ENCODE data around the gene PIP5K1C.
A peak's percentile ranks its signal among the peaks of the same experiment; 100 is the strongest.
"Not testable (repeated sequence)": the region's sequence is repeated elsewhere in the genome, so short reads cannot be mapped to it uniquely, and the experiment has no call there.

PIP5K1C gene

DNA sequence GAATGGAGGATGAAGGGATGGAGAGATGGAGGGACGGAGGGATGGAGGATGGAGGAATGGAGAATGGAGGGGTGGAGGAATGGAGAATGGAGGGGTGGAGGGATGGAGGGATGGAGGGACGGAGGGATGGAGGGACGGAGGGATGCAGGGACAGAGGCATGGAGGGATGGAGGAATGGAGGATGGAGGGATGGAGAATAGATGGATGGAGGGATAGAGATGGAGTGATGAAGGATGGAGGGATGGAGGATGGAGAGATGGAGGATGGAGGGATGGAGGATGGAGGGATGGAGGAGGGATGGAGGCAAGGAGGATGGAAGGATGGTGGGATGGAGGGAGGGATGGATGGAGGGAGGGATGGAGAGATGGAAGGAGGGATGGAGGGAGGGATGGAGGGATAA lies 22.1 kb downstream of the PIP5K1C start:
- DNase-seq (ENCODE audit: low read depth in 1 of 2, low spot score in 1 of 2) = no peak

GRCh38 chr19:3674784-3675543 lies 25.3 kb downstream of the PIP5K1C start:
- no peak for DNase-seq (ENCODE audit: low read depth in 1 of 2, low spot score in 1 of 2)

- no peak for DNase-seq (ENCODE audit: low read depth in 1 of 2, low spot score in 1 of 2)
Measured at GRCh38 chr19:3673506-3674439, 26.5 kb downstream of the PIP5K1C start.

GRCh38 chr19:3672993-3673392 lies 27.3 kb downstream of the PIP5K1C start:
- DNase-seq (ENCODE audit: low read depth in 1 of 2, low spot score in 1 of 2) = no peak

DNA sequence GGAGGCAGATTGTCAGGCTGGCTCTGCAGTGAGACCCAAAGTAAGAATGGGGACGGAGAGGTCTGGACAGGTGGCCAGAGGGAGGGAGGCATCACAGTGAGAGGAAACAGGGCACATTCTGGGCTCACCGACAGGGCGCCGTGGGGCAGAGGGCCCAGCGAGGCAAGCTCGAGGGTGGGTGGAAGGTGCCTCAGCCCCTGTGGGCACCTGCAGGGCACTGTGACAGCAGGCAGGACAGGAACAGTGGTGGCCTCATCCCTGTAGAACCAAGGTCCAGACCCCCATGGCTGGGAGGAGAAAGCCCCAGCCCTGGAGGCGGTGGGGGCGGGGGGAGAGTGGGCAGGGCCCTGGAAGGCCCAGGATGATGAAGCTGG lies 27.7 kb downstream of the PIP5K1C start:
- DNase-seq (ENCODE audit: low read depth in 1 of 2, low spot score in 1 of 2) = no peak

DNA sequence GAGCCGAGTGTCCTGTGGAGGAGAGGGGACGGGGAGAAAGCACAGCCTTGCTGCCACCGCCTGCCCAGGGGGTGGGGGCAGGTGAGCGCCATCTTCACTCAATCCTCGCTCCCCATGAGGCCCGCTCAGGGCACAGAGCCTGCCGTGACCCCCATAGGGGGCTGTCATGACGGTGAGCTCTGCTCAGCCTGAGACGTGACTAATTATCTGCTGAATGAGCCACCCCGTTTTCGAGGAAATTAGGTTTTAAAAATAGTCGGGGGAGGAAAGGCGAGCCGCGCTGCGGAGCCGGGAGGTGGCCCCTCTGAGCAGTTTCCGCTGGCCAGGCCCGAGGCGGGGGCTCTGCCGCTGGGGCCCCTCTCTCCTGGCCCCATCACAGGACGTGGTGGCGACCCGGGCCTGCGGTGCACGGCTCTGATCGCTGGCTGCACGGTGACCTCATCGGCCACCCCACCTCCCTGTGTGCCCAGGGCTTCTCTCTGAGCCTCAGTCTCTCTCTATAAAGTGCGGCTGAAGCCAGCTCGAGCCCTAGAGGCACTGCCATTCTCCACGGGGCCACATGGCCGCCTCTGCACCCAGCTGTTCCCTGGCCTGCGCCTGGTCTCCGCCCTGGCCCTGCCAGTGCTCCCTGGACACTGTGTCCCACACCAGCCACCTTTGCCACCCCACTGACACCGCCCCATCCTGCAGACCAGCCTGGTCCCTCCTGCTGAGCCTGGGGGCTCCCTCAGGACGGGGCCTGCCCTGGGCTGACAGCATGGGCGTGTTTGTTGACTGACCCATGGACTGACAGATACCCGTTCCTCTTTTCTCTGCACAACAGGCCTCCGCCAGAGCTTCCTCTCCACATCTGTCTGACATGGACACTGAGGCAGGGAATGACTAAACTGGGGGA lies 28.3 kb downstream of the PIP5K1C start:
- DNase-seq (ENCODE audit: low read depth in 1 of 2, low spot score in 1 of 2) = no peak

- peak in 1 of 2 donors; percentile 21 for DNase-seq (ENCODE audit: low read depth in 1 of 2, low spot score in 1 of 2)
Measured at GRCh38 chr19:3670796-3671679, 29.2 kb downstream of the PIP5K1C start.

DNA sequence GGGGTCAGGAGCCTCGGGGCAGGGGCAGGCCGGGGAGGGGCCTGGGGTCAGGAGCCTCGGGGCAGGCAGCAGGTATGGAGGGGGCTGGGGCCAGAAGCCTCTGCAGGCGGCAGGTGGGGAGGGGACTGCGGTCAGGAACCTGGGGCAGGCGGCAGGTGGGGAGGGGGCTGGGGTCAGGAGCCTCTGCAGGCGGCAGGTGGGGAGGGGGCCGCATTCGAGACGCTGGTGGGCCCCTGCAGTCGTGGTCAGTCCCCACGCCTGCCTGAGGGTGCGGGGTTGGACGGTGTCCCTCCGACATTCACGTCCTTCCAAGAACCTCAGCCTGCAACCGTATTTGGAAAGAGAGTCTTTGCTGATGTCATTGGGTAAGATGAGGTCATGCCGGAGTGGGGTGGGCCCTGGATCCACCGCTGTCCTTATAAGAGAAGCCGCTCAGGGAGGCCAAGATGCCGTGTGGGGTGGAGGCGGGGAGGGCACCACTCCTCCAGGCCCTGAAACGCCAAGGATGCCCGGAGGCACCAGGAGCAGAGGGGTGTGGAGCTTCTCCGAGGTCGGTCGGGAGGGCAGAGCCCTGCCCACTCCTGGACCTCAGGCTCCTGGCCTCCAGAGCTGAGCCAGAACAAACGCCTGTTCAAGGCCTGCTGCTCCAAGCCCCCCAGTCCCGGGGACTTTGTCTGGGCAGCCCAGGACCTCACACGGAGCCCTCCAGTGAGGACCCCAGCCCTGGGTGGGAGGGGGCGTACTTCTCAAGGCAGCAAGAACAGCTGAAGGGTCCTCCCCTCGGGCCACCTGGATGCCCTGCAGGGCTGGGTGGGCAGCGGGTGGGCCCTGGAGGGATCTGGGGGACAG lies 30.1 kb downstream of the PIP5K1C start:
- no peak for DNase-seq (ENCODE audit: low read depth in 1 of 2, low spot score in 1 of 2)

DNA sequence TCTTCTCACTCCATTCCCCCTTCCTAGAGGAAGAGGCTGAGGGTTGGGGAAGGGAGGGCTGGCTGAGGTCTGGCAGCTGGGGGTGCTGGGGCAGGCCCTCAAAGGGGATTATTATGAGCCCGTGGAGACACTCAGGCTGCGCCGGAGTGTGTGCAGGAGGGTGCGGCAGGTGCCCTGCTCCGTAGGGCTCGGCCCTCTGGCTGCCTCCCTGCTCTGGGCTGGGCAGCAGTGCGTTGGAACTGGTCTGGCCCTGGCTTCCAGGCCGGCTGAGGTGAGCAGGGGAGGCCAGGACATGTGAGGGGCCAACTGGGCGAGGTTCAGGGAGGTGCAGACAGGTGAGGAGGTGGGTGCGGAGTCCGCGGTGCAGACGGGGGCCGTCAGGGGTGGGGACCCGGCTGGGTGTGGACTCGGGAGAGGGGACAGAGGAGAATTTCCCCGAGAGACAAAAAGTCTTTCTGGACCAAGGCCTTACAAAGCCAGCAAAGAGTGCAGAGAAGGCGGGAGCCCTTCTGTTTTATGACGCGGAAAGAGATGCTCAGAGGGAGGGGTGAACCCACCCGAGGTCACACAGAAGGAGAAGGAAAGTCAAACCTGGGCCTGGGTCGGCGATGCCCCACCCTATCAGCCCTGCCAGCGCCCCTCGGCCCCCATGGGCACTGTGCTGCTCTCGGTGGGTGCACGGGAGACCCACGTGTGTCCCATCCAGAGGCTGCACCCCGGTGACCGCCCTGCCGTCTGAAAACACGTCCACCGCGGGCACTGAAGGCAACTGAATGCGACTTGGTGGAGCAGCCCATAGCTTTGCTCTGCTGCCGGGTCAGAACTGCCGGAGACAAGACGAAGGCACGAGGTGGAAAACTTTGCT lies 31.0 kb downstream of the PIP5K1C start:
- no peak for DNase-seq (ENCODE audit: low read depth in 1 of 2, low spot score in 1 of 2)

DNA sequence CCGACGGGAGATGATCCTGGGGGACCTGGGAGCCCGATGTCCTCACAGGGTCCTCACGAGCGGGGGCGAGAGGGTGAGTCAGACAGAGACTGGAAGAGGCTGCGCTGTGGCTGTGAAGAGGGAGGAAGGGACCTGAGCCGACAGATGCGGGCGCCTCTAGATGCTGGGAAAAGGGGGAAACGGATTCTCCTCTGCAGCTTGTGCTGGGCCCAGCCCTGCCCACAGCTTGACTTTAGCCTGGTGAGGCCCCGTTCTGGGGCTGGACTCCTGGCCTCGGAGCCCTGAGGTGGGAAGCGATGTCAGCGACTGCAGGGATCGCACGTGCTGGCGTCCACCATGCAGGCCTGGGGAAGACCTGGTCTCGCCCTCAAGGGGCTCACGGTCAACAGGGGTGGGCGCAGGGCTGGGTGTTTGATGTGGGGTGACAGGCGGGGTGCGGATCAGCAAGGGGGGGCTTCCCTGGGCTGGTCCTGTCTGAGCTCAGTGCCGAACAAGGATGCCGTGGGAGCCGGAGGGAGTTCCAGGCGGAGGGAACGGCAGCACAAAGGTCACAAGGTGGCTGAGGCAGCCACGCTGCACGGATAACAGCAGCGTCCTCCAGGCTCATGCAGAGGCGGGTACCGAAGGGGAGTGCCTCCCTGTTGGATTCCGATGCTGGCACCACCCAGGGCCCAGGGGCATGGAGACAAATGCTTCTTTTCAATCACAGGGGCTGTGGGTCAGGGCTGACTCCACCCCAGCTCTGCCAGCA lies 31.8 kb downstream of the PIP5K1C start:
- DNase-seq (ENCODE audit: low read depth in 1 of 2, low spot score in 1 of 2) = no peak

DNA sequence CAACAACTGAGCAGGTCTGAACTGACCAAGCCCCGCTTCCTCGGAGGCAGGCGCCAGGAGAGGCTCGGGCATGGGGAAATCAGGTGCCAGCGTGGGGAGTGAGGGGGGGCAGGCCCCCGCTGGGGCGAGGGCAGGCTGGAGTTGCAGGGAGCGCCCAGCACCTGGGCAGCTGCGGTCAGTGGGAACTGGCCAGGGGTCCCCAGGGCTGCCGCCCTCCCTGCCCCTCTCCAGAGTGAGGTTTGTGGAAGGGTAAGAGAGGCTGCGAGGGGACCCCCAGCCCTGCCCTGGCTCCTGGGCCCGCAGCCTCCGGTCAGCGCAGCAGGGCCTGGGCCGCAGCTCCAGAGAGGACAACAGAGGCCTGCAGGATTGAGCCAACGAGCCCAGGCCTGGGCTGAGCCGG lies 32.5 kb downstream of the PIP5K1C start:
- no peak for DNase-seq (ENCODE audit: low read depth in 1 of 2, low spot score in 1 of 2)

DNA sequence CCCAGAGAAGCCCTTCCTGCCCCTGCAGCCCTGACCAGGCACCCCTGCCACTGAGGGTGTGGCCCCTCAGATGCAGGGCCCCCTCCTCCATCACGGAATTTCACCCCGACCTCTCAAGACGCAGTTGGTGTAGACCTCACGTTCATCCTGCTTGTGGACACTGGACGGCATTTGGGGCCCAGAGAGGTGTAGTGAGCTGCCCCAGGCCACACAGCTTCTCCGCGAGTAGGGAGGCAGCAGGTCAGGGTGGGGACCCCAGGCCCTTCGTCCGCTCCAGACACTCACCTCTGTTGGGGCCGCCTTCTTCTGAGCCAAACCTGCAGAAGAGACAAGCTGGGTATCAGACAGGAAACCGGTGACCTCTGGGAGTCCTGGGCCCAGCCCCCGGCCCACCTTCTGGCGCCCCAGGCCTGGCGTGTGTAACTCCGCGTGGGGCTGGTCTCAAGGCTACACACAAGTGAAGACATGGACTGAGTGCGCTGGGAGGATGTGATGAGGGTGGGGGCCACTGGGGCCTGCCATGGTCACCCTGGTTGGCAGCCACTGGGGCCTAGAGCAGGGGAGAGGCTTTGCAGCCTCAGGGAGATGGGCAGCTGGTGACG lies 33.1 kb downstream of the PIP5K1C start:
- no peak for DNase-seq (ENCODE audit: low read depth in 1 of 2, low spot score in 1 of 2)

DNA sequence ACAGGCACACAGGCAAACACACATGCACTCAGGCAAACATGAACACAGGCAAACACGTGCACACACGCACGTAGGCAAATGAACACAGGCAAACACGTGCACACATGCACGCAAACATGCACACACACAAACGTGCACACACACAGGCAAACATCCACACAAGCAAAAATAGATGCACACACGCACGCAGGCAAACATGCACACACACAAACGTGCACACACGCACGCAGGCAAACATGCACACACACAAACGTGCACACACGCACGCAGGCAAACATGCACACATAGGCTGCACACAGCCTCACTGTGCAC lies 33.8 kb downstream of the PIP5K1C start:
- not testable (repeated sequence) for DNase-seq (ENCODE audit: low read depth in 1 of 2, low spot score in 1 of 2)

DNA sequence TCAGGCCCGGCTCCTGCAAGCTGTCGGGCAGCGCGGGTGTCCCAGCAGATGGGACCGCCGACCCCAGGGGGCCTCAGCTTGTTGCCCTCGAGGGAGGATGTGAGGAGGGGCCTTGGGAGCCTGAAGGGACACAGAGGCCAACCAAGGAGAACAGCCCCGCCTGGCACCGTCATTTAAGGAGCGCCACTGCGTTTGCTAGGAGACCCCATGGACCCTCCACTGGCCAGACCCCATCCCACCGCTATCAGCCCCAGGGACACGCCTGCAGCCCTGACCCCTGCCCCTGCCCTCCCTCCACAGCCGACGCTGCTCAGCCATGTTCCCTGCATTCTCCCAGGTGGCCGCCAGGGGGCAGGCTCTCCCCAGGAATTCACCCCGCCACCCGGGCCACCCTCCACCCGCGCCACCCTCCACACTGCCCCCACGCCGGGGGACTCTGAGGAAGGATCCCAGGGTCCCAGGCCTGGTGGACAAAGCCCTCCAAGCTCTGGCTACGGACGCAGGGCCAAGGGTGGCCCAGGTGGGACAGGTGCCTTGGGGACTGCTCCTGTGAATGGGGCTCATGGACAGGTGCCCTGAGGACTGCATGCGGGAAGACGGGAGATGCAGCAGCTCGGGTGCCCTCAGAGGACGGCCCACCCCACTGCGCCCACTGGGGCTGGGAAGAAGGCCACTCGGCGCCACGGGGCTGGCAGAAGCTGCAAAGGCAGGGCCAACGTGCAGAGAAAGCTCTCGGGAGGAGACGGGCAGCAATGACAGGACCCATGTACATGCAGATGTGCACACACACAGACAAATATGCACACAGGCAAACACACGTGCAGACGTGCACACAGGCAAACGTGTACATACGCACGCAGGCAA lies 34.4 kb downstream of the PIP5K1C start:
- peak; percentile 65 to 74 for DNase-seq (ENCODE audit: low read depth in 1 of 2, low spot score in 1 of 2)

- DNase-seq (ENCODE audit: low read depth in 1 of 2, low spot score in 1 of 2) = no peak
Measured at GRCh38 chr19:3664879-3665642, 35.2 kb downstream of the PIP5K1C start.

DNA sequence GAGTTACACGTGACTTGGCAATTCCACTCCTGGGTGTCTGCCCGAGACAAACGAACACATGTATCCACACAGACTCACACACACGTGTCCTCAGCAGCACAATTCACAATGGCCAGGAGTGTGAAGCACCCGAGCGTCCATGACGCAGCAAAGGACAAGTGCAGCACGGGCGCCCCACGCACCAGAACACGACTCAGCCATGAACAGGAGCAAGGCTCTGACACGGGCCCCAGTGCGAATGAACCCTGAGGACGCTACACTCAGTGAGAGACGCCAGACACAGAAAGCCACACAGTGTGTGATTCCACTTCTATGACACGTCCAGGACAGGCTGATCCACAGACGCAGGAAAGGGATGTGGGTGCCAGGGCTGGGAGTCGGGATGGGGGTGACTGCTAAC lies 36.4 kb downstream of the PIP5K1C start:
- DNase-seq (ENCODE audit: low read depth in 1 of 2, low spot score in 1 of 2) = no peak

Measured in stimulated activated CD4-positive, alpha-beta T cell treated with anti-CD3 and anti-CD28 coated beads, Interleukin-15, amount 100 ng/mL, for 1 hour (primary cell).